ENCODE data around the gene HTT-AS.
A peak's percentile ranks its signal among the peaks of the same experiment; 100 is the strongest.

DNA sequence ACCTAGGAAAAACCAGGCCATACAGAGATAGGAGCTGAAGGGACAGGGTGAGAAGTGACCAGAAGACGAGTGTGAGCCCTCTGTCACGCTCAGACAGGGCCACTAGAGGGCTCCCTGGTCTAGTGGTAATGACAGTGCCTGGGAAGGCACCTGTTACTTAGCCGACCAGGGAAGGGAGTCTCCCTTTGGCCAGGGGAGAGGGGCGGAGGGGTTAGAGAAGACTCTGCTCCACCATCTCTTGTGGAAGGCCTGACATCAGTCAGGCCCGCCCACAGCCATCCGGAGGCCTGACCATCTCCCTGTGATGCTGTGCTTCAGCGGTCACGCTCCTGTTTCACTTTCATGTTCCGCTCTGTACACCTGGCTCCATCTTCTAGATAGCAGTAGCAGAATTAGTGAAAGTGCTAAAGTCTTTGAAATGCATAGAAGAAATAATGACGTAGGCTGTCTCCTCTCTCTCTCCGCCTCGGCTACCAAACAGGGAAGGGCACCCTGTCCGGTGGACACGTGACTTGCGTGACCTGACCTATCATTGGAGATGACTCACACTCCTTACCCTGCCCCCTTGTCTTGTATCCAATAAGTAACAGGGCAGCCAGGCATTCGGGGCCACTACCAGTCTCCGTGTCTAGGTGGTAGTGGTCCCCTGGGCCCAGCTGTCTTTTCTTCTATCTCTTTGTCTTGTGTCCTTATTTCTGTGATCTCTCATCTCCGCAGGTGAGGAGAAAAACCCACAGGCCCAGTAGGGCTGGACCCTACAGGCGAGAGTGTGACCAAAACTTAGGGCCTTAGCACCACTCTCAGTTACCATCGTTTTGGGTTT, 26.7 kb downstream of the HTT-AS start:
- TF ChIP-seq POLR2A (IDR thresholded peaks at IDR 0.05): peak in 1 of 2 donors; percentile 10
- TF ChIP-seq, protein P1, sequence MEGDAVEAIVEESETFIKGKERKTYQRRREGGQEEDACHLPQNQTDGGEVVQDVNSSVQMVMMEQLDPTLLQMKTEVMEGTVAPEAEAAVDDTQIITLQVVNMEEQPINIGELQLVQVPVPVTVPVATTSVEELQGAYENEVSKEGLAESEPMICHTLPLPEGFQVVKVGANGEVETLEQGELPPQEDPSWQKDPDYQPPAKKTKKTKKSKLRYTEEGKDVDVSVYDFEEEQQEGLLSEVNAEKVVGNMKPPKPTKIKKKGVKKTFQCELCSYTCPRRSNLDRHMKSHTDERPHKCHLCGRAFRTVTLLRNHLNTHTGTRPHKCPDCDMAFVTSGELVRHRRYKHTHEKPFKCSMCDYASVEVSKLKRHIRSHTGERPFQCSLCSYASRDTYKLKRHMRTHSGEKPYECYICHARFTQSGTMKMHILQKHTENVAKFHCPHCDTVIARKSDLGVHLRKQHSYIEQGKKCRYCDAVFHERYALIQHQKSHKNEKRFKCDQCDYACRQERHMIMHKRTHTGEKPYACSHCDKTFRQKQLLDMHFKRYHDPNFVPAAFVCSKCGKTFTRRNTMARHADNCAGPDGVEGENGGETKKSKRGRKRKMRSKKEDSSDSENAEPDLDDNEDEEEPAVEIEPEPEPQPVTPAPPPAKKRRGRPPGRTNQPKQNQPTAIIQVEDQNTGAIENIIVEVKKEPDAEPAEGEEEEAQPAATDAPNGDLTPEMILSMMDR (IDR thresholded peaks at IDR 0.05): peak; percentile 53 to 79 (median 75)
